CD4-positive, CD25-positive, alpha-beta regulatory T cell (primary cell): ENCODE measurements around the gene RAB3GAP2. TPM values are rescaled to one million over a fixed set of nuclear protein-coding genes. Genes with fewer than 3 reads are reported as not detected.

ENCODE experiments used
- ATAC-seq, 2 donors: fragments of 150-1000 bp; cut with Tn5 transposase; one replicate each; pipeline ENCODE4 v1.10.0; 2021; ENCODE audit warnings: low read depth in 2 of 2, moderate number of reproducible peaks in 2 of 2, moderate library complexity in 1 of 2
- DNase-seq, 3 donors: peaks; one replicate each; pipeline versions ENCODE4 v3.0.0 to v3.0.0-alpha.2; 2012 to 2022; ENCODE audit warnings: mixed read lengths in 1 of 3
- H3K27ac ChIP-seq: one replicate; pipeline ENCODE4 v1.7.0; 2013; ENCODE audit warnings: mild to moderate bottlenecking, low read length; ENCODE audit not compliant: insufficient read depth, poor library complexity, severe bottlenecking
- H3K27me3 ChIP-seq: one replicate; pipeline ENCODE4 v1.7.0; 2013; ENCODE audit warnings: low read length; ENCODE audit not compliant: control insufficient read depth, insufficient read depth
- H3K36me3 ChIP-seq: one replicate; pipeline ENCODE4 v1.7.0; 2013; ENCODE audit warnings: mild to moderate bottlenecking, low read length, moderate library complexity; ENCODE audit not compliant: control insufficient read depth, insufficient read depth
- H3K4me1 ChIP-seq: 2 replicates; pipeline ENCODE4 v1.7.0; 2013; ENCODE audit warnings: mild to moderate bottlenecking, low read length; ENCODE audit not compliant: insufficient read depth, control insufficient read depth, poor library complexity, severe bottlenecking
- H3K4me3 ChIP-seq: one replicate; pipeline ENCODE4 v1.7.0; 2013; ENCODE audit warnings: low read depth, mild to moderate bottlenecking, low read length, moderate library complexity
- H3K9me3 ChIP-seq, 2 experiments: 1 replicate in 1 of 2; 2 replicates in 1 of 2; pipeline ENCODE4 v1.7.0; 2013; ENCODE audit warnings: low read length in 2 of 2, mild to moderate bottlenecking in 1 of 2, moderate library complexity in 1 of 2; ENCODE audit not compliant: control insufficient read depth in 2 of 2
- H3K27ac Mint-ChIP-seq, 3 donors: one replicate each; pipeline ENCODE4 v1.8.0; 2020 to 2022; ENCODE audit warnings: mild to moderate bottlenecking in 3 of 3, mixed read lengths in 3 of 3, moderate library complexity in 2 of 3
- H3K27me3 Mint-ChIP-seq: one replicate; pipeline ENCODE4 v1.8.0; 2022; ENCODE audit warnings: mild to moderate bottlenecking, mixed read lengths
- H3K36me3 Mint-ChIP-seq: one replicate; pipeline ENCODE4 v1.8.0; 2020; ENCODE audit warnings: mixed read lengths
- H3K4me1 Mint-ChIP-seq, 4 donors: one replicate each; pipeline ENCODE4 v1.8.0; 2020 to 2022; ENCODE audit warnings: mixed read lengths in 4 of 4, mild to moderate bottlenecking in 1 of 4
- H3K4me3 Mint-ChIP-seq, 4 donors: one replicate each; pipeline ENCODE4 v1.8.0; 2020 to 2022; ENCODE audit warnings: mild to moderate bottlenecking in 4 of 4, mixed read lengths in 4 of 4, moderate library complexity in 3 of 4
- H3K9me3 Mint-ChIP-seq, 7 donors: one replicate each; pipeline ENCODE4 v1.8.0; 2020 to 2022; ENCODE audit warnings: mixed read lengths in 7 of 7, mild to moderate bottlenecking in 3 of 7, moderate library complexity in 2 of 7
- polyA plus RNA-seq, 4 donors: library from polyadenylated mRNA; unstranded; fragments of 300-500 nt; fragmentation: Illumina TruSeq; gene quantifications; one replicate each; pipeline ENCODE4 v1.2.3, GENCODE V29; 2021
- total RNA-seq: library from RNA; stranded (reverse); gene quantifications from one replicate; pipeline ENCODE4 v1.2.3, GENCODE V29; 2022

RAB3GAP2 gene
- total and polyA plus RNA-seq, 5 donors from 2014 or later, result 13.7 to 48.0 (median 22.0) TPM

- peaks cover 64% of the 10 kb centered on the region for H3K36me3 ChIP-seq
- no peaks in the 10 kb centered on the region for H3K27me3 Mint-ChIP-seq
- H3K27ac Mint-ChIP-seq, result peak overlapping the region in 2 of 3 donors; percentile 26 to 71
- H3K4me3 Mint-ChIP-seq, result no peak overlapping the region
- no peaks in the 10 kb centered on the region for H3K9me3 ChIP-seq
- H3K4me1 Mint-ChIP-seq, result peaks cover 12 to 19% (median 15%) of the 10 kb centered on the region in 4 donors
- H3K36me3 Mint-ChIP-seq, result peaks cover 43% of the 10 kb centered on the region
- ATAC-seq (no peak), DNase-seq (no peak)
- no peak overlapping the region for H3K4me3 ChIP-seq
- no peak overlapping the region for H3K27ac ChIP-seq
- peaks cover 0 to 1% (median 0%) of the 10 kb centered on the region in 7 donors for H3K9me3 Mint-ChIP-seq
- H3K4me1 ChIP-seq, result no peaks in the 10 kb centered on the region
- H3K27me3 ChIP-seq, result no peaks in the 10 kb centered on the region
Measured at GRCh38 chr1:220157738-220158137, 114.5 kb downstream of the RAB3GAP2 start.

- Mint-ChIP-seq H3K36me3 (peaks cover 43% of the 10 kb centered on the region), H3K4me1 (peaks cover 12 to 19% (median 15%) of the 10 kb centered on the region in 4 donors), H3K27me3 (no peaks in the 10 kb centered on the region), H3K9me3 (peaks cover 0 to 1% (median 0%) of the 10 kb centered on the region in 7 donors), H3K4me3 (no peak overlapping the region), H3K27ac (peak overlapping the region; percentile 18 to 50 (median 43))
- no peaks in the 10 kb centered on the region for H3K27me3 ChIP-seq
- H3K36me3 ChIP-seq, result peaks cover 69% of the 10 kb centered on the region
- H3K4me3 ChIP-seq, result peak overlapping the region; percentile 38
- no peak overlapping the region for H3K27ac ChIP-seq
- no peaks in the 10 kb centered on the region for H3K9me3 ChIP-seq
- H3K4me1 ChIP-seq, result no peaks in the 10 kb centered on the region
- ATAC-seq (no peak), DNase-seq (peak in 1 of 3 donors; percentile 10)
Measured at GRCh38 chr1:220156620-220157146, 115.6 kb downstream of the RAB3GAP2 start.

- peaks cover 60% of the 10 kb centered on the region for H3K36me3 ChIP-seq
- no peaks in the 10 kb centered on the region for H3K9me3 ChIP-seq
- ATAC-seq (no peak), DNase-seq (no peak)
- no peaks in the 10 kb centered on the region for H3K27me3 ChIP-seq
- no peak overlapping the region for H3K4me3 ChIP-seq
- Mint-ChIP-seq H3K27ac (peak overlapping the region in 1 of 3 donors; percentile 14), H3K4me1 (peaks cover 10 to 15% (median 13%) of the 10 kb centered on the region in 4 donors), H3K9me3 (no peaks in the 10 kb centered on the region), H3K27me3 (no peaks in the 10 kb centered on the region), H3K36me3 (peaks cover 33% of the 10 kb centered on the region), H3K4me3 (no peak overlapping the region)
- no peak overlapping the region for H3K27ac ChIP-seq
- H3K4me1 ChIP-seq, result no peaks in the 10 kb centered on the region
Measured at GRCh38 chr1:220153147-220153546, 119.1 kb downstream of the RAB3GAP2 start.

DNA sequence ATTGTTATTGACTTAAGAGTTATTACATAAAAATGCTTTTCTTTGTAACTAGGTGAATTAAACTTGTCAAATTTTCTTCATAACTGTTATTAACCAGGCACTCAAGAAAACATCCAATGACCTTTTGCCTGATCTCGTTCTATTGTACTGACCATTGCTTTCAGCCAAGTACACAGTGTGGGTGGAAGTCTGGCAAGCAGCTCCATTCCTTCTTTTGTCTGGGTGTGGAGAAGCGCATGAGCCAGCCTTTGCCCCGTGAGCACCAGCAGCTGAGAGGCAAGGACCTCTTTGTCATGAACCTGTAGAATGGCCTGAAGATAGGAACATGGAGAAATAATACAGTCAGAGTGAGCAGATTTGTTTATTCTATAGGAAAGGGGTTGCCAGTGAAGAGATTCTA lies 120.8 kb downstream of the RAB3GAP2 start:
- Mint-ChIP-seq H3K4me3 (no peak overlapping the region), H3K9me3 (no peaks in the 10 kb centered on the region), H3K27me3 (no peaks in the 10 kb centered on the region), H3K27ac (peak overlapping the region in 2 of 3 donors; percentile 9 to 53), H3K4me1 (peaks cover under 1 to 4% (median under 1%) of the 10 kb centered on the region in 4 donors), H3K36me3 (peaks cover 27% of the 10 kb centered on the region)
- no peaks in the 10 kb centered on the region for H3K27me3 ChIP-seq
- no peak for DNase-seq
- ATAC-seq, result no peak
- H3K4me3 ChIP-seq, result no peak overlapping the region
- peaks cover 50% of the 10 kb centered on the region for H3K36me3 ChIP-seq
- no peak overlapping the region for H3K27ac ChIP-seq
- H3K4me1 ChIP-seq, result no peaks in the 10 kb centered on the region
- no peaks in the 10 kb centered on the region for H3K9me3 ChIP-seq

DNA sequence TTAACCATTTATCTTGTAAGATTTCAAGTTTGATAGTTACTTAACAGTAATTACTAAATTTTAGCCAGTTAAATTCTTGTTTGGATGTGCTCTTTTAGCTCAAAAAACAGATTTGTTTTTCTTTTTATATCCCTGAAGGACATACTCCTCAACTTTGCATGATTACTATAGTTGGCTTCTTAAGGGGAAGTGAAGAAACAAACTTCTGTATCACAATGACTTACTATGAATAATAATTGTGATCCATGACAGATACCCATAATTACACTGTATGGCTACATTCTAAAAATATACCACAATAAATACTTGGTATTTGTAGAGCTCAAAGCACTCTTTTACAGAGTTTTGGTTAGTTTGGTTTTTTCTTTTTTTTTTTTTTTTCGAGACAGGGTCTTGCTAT lies 122.5 kb downstream of the RAB3GAP2 start:
- H3K9me3 Mint-ChIP-seq, result no peaks in the 10 kb centered on the region
- H3K27me3 Mint-ChIP-seq, result no peaks in the 10 kb centered on the region
- H3K4me3 Mint-ChIP-seq, result no peak overlapping the region
- peaks cover 0 to 4% (median 0%) of the 10 kb centered on the region in 4 donors for H3K4me1 Mint-ChIP-seq
- H3K4me1 ChIP-seq, result no peaks in the 10 kb centered on the region
- H3K36me3 Mint-ChIP-seq, result peaks cover 32% of the 10 kb centered on the region
- peaks cover 54% of the 10 kb centered on the region for H3K36me3 ChIP-seq
- DNase-seq (no peak), ATAC-seq (no peak)
- H3K9me3 ChIP-seq, result no peaks in the 10 kb centered on the region
- H3K27me3 ChIP-seq, result no peaks in the 10 kb centered on the region
- peak overlapping the region in 2 of 3 donors; percentile 8 to 20 for H3K27ac Mint-ChIP-seq
- H3K27ac ChIP-seq, result peak overlapping the region; percentile 5
- H3K4me3 ChIP-seq, result no peak overlapping the region

DNA sequence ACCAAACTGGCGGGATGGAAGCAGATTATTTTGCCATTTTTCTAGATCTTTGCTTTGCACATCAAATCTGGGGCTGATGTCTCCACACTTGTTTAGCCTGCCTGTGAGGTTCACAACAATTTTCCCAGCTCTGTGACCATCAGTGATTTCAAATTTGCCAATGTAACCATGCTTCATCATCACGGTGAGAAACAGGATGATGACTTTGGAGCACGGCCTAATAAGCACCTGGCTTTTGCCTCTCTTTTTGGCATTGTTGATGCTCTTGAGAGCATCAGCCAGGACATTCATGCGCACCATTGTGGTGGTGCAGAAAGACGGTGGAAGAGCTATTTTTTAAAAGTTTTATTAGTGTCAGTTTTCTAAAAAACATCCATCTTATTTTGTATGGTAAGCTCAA lies 128.2 kb downstream of the RAB3GAP2 start:
- Mint-ChIP-seq H3K4me1 (peaks cover 0 to 2% (median 0%) of the 10 kb centered on the region in 4 donors), H3K27me3 (no peaks in the 10 kb centered on the region), H3K9me3 (no peaks in the 10 kb centered on the region), H3K36me3 (peaks cover 42% of the 10 kb centered on the region), H3K27ac (peak overlapping the region in 1 of 3 donors; percentile 66), H3K4me3 (no peak overlapping the region)
- DNase-seq (no peak), ATAC-seq (no peak)
- Histone ChIP-seq H3K27me3 (no peaks in the 10 kb centered on the region), H3K9me3 (no peaks in the 10 kb centered on the region), H3K36me3 (peaks cover 65% of the 10 kb centered on the region), H3K27ac (no peak overlapping the region), H3K4me1 (no peaks in the 10 kb centered on the region), H3K4me3 (no peak overlapping the region)

DNA sequence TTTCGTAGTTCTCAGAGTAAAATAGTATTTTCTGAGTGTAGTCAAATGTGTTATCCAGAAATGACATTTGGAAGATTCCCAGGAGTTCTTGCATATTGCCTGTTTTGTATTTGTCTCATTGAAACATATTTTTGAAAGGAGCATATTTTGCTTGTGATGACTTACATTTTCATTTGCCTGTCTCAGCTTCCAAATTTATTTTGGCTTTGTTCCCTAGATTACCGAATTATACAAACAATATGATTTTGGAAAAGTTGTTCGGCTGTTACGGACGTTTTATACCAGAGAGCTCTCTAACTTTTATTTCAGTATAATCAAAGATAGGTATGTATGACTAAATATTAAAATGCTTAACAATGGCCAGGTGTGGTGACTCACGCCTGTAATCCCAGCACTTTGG lies 132.3 kb downstream of the RAB3GAP2 start:
- Histone ChIP-seq H3K4me1 (no peaks in the 10 kb centered on the region), H3K9me3 (no peaks in the 10 kb centered on the region), H3K27ac (no peak overlapping the region), H3K27me3 (no peaks in the 10 kb centered on the region), H3K36me3 (peaks cover 75% of the 10 kb centered on the region), H3K4me3 (no peak overlapping the region)
- Mint-ChIP-seq H3K27me3 (no peaks in the 10 kb centered on the region), H3K27ac (peak overlapping the region in 1 of 3 donors; percentile 79), H3K4me1 (peaks cover 0 to 8% (median 7%) of the 10 kb centered on the region in 4 donors), H3K36me3 (peaks cover 46% of the 10 kb centered on the region), H3K4me3 (no peak overlapping the region), H3K9me3 (no peaks in the 10 kb centered on the region)
- DNase-seq (no peak), ATAC-seq (no peak)
